CD4-positive, alpha-beta T cell treated with Interleukin-17A for 1 hour (primary cell): ENCODE measurements around the gene POLR2I.

Experiments
- DNase-seq: peaks from one replicate; pipeline ENCODE4 v3.0.0-alpha.2; 2020

The POLR2I gene

DNA sequence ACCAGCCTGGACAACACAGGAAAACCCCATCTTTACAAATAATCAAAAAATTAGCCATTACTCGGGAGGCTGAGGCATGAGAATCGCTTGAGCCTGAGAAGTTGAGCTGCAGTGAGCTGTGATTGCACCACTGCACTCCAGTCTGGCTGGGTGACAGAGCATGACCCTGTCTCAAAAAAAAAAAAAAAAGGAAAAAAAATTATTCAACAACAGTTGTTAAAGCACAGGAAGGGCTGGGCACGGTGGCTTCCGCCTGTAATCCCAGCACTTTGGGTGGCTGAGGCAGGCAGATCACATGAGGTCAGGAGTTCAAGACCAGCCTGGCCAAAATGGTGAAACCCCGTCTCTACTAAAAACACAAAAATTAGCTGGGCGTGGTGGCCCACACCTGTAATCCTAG, 16.5 kb upstream of the POLR2I start:
- peak; percentile 39 for DNase-seq

DNA sequence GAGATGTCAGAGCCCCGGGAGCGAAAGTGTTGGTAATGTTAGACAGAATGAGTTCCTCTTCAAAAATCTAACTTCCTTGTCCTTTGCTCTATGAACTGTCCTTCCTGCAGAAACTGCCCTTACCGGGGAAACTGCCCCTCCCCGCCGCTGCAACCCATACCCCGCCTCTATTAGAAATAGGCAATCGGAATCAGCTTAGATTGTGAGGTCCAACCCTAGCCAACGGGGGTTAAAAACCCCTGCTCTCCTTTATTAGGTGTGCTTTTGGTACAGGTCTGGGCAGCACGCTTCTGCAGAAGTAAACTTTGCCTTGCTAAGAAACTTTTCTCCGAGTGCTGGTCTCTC, 13.7 kb upstream of the POLR2I start:
- peak; percentile 11 for DNase-seq

DNA sequence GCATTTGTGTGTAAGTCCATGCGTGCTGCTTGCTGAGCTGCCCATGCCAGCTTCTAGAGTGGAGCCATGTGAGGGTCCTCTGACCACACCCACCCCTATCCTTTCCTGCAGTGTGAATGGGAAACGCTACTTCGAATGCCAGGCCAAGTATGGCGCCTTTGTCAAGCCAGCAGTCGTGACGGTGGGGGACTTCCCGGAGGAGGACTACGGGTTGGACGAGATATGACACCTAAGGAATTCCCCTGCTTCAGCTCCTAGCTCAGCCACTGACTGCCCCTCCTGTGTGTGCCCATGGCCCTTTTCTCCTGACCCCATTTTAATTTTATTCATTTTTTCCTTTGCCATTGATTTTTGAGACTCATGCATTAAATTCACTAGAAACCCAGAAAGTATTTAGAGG, 10.9 kb upstream of the POLR2I start:
- DNase-seq = no peak

DNA sequence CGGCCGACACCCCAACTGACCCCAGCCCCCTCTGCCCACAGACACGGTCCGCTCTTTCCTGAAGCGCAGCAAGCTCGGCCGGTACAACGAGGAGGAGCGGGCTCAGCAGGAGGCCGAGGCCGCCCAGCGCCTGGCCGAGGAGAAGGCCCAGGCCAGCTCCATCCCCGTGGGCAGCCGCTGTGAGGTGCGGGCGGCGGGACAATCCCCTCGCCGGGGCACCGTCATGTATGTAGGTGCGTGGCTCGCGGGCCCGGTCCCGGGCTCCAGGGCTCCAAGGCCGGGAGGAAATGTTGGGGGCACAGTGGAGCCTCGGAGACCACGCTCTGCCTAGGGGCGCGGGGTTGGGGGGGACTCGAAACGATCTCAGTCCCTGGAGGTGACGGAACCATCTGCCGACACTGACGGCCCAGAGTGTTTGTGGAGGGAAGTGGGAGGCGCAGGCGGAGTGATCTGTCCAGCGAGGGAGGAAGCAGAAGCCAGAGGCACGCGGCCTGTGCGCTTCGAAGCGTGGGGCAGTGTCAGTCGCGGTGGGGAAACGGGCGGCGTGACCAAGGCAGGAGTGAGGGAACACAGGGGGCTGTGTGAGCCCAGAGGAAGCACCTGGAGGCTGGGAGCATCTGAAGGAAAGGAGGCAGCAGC, 6.9 kb upstream of the POLR2I start:
- DNase-seq = no peak

DNA sequence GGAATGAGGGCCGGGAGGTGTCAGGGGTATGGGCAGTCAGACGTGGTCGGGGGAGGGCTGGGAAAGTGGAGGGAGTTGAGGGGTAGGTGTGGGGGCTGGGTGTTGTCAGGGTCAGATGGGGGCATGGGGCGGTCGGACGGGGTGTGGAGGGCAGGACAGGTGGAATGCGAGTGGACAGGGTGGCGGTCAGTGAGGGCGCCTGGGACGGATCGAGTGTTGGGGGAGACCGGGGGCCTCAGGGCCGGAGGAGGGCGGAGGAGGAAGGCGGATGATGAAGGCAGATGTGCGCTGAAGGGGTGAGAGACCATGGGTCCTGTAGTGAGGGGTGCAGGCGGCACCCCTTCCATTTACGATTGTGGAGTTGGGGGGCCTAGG, 6.3 kb upstream of the POLR2I start:
- DNase-seq = no peak

DNA sequence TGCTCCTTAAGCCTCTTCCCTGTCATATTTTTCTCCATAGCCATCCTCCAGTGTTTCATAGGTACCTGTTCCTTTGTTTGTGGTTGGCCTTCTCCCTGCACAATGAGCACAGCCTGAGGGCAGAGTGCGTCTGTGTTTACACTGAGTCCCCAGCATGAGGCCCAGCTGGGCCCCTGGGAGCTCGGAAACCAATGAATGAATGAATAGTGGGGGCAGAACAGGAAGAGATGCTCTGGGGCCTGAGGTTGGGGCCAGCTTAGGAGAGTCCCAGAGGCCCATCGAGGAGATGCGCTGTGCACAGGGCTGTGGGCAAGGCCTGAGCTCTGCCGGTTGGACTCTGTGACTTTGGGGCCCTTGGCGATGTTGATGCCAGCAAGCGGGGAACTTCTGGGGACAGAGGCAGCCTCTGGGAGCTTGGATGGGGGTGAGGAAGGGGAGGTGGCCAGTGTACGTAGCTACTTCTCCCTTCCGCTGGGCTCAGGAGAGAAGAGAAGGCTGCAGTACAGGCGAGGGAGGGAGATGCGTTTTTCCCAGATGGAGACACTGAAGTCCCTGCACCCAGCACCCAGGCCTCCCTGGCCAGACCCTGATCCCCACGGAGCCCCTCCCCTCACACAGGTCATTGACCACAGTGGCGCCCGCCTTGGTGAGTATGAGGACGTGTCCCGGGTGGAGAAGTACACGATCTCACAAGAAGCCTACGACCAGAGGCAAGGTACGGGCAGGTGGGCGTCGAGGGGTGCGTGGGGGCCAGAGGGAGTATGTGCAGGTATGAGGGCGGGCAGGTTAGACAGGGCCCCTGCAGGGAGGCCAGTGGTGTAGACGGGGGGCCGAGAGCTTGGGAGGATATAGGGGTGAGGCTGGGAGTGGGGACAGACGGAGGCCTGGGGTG, 5.7 kb upstream of the POLR2I start:
- DNase-seq = no peak

DNA sequence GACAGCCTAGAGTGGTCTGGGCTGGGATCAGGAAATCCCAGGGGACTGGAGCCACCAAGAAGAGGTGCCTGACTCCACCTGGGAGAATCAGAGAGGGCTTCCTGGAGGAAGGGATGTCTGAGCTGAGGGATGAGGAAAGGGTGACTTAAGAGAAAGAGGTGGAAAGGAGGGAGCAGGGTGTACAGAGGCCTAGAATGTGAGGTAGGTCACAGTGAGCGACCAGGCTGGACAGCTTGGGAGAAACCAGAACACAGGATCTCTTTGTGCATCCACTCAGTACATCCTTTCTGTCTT, 1.6 kb upstream of the POLR2I start:
- no peak for DNase-seq

DNA sequence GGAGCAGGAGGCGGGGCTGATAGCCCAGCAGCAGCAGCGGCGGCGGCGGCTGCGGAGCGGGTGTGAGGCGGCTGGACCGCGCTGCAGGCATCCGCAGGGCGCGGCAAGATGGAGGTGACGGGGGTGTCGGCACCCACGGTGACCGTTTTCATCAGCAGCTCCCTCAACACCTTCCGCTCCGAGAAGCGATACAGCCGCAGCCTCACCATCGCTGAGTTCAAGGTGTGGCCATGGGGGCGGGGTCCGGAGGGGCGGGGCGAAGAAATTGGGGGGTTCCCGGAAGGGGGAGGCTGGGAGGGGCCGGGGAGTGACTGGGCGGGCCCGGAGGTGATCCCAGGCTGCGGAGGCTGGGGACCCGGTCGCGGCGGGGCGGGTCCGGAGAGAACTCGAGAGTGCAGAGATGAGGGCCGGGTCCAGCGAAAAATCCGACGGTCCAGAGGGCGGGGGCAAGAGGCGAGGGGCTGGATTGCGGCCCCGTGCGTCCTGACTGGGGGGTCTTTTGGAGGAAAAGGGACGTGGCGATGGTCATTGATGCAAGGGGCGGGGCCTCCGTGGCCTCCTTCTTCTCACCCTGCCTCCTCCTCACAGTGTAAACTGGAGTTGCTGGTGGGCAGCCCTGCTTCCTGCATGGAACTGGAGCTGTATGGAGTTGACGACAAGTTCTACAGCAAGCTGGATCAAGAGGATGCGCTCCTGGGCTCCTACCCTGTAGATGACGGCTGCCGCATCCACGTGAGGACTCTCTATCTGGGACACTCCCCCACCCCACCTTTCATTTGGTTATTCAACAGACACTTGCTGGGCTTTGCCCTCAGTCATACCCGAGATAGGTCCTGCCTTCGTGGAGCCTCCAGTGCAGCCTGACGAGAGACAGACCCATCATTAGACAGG, 1.0 kb upstream of the POLR2I start, which contains the start of gene TBCB:
TBCB (plus strand) TSS at position 16 of the 891 bp plus-strand sequence; CDS start at position 109, 93 bp downstream.
- DNase-seq = no peak

DNA sequence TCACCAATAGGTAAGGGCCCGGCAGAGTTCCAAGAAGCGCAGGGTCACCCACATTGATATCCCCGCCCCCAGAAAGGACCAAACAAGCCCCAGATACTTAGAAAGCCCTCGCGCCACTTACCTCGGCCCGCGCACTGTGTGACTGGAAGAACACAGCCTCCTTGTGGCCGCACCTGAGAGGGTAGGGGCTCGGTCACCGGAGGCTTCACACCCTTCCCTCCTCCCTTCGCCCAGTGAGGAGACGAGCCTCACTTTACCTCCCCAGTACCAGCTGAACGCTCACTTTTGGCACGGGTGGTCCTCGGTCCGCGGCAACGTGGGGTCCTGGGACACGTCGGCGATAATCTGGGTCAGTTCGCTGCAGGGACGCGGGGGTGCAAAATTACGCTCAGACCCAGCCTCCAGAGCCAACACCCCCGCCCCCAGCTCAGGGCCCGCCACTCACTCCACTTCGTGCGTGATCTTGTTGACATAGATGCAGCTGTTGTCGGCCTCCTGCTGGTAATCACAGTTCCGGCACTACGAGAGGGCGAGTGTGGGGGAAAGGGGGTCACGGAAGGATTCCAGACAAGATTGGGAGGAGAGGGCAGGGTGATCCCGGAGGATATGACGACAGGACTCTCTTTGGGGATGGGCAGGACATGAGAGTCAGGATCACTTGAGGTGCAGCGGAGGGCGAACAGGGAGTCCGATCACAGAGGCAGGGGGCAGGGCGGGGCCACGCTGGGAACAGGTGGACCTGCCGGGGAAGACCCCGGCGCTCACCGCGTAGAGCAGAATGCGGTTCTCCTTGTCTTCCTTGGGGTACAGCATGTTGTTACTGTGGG, 568 bp downstream of the POLR2I start:
- no peak for DNase-seq

DNA sequence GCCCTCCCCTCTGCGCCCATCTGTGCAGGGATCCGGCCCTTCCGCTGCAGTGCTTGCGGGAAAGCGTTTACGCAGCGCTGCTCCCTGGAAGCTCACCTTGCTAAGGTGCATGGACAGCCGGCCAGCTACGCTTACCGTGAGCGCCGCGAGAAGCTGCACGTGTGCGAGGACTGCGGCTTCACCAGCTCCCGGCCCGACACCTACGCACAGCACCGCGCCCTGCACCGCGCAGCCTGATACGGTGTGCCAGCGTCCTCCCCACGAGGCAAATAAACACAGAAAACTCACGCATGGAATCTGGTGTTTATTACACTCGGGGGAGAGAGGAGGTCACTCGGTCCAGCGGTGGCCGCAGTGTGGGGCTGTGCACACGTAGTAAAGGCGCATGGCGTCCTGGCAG, 1.2 kb downstream of the POLR2I start:
- DNase-seq = no peak

DNA sequence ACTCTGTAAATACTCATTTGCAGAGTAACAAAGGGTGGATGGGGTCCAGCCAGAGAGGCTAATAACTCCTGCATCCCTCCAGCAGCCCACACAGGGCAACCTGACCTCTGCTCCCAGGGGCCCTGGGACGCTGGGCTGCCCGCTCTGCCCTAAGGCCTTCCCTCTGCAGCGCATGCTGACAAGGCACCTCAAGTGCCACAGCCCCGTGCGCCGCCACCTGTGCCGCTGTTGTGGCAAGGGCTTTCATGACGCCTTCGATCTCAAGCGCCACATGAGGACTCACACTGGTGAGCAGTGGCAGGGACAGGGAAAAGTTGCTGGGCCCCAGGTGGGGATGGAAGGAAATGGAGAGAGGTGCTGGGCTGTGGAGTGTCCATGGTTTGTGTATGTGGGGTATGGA, 2.0 kb downstream of the POLR2I start:
- DNase-seq = no peak

DNA sequence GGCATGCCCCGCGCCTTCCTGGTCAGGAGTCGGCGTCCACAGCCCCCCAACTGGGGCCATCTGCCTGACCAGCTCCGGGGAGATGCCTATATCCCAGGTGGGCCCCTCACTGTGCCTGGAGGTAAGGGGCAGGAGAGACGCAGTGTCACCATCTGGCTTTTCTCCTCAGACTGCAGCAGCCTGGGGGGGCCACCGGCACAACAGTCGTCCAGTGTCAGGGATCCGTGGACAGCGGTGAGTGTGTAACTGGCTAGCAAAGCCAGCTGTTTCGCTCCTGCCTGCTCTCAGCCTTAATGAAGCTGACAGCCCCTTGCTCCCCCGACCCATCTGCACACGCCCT, 3.5 kb downstream of the POLR2I start:
- DNase-seq = no peak

DNA sequence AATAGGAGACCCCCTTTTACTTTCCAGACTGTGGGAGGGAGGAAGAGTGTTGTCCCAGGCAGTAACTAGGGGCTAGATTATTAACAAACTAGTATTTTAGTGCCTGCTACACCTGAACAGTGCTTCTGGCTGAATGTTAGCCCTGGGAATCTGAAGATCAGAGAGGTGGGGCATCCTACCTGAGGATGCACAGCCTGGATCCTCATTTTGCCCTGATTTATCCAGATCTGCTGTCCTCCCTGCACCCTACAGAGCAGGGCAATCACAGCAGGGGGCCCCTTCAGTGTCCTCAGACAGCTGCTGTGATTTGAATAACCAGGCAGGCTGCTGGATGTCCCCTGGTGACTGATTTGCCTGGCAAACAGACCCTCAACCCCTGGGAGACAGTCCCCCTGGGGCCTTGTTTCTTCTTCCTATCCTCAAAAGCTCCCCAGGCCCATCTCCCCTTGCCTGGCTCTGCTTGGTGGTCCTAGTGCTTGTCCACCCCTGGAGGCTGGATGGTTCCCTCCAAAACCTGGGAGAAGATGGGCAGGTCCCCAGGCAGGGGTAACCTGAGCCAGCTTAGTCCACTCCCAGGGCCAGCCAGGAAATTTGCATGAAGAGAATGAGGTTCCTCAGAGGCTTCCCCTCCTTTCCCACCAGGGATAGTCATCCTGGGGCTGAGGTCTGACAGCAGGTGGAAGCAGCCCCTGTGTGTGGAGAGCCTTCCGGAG, 4.0 kb downstream of the POLR2I start, which contains the start of gene OVOL3:
OVOL3 (plus strand) TSS at position 657 of the 713 bp plus-strand sequence. CDS start 60 bp downstream, outside the sequence.
- DNase-seq = no peak

DNA sequence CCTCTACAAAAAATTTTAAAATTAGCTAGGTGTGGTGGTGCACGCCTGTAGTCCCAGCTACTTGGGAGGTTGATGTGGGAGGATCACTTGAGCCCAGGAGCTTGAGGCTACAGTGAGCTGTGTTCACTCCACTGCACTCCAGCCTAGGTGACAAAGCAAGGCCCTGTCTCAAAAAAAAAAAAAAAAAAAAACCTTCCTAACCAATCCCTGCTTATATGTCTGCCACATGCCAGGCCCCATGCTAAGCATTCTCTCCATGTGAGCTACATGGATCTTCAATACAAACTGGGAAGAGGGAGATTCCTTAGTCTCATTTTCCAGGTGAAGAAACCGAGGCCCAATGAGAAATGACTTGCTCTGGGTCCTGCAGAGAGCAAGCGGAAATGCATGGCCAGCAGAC, 6.0 kb downstream of the POLR2I start:
- no peak for DNase-seq

DNA sequence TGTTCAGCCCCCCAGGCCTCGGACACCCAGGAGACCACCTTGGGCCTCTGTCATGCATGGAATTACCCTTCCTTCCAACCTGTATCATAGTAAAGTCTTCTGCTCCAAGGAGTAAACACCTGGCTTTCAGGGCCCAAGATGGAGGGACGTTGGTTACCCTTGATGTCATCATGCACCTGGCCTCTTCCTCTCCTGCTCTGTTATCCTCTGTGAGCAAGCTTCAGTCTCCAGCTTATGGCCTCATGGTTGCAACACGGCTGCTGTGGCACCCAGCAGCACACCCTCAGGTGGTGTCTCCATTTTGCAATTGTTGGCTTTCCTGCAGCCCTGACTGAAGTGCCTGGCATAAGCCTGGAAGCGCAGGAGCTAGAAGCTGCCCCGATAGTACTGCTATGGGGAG, 7.7 kb downstream of the POLR2I start:
- DNase-seq = no peak

DNA sequence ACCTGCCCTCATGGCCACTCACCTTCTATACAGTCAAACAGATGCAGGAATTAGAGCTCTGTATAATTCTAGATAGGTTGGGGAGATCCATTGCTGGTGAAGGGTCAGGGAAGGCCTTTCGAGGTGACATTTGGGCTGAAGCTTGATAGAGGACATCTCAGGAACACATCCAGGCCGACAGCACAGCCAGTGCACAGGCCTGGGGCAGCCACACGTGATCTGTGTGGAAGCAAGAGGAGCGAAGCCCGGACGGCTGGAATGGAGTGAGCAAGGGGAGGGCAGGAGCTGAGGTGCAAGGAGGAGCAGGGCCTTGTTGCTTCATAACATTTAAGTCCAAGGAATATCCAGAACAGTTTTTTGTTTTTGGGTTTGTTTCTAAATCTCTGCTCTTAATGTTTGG, 8.2 kb downstream of the POLR2I start:
- no peak for DNase-seq

DNA sequence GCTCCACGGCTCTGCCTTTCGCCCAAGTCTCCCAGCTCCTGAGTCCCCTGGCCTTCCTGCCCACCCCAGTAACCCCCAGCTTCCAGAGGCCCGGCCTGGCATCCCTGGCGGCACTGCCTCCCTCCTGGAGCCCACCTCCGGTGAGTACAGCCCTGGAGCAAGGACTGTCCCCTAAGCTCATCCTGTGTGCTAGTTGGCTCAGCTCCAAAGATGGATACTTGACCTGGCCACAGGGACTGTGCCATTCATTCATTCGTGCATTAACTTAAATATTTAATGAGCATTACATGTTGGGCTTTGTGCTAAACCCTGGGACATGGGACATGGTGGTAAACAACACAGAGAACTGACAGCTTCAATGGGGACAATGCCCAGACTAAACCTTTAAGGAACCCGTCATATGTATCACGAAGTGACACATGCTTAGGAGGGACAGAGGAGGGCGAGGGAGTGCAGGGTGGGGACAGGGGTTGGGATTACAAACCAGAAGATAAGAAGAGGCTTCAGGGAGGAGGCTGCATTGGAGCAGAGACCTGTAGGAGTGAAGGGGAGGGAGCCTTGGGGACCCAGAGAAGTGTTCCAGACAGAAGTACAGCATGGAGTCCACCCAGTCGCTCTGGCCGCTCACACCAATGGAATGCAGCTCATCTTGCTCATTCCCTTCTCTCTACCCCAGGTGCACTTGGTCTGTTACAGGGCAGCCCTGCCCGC, 10.7 kb downstream of the POLR2I start:
- DNase-seq = no peak

DNA sequence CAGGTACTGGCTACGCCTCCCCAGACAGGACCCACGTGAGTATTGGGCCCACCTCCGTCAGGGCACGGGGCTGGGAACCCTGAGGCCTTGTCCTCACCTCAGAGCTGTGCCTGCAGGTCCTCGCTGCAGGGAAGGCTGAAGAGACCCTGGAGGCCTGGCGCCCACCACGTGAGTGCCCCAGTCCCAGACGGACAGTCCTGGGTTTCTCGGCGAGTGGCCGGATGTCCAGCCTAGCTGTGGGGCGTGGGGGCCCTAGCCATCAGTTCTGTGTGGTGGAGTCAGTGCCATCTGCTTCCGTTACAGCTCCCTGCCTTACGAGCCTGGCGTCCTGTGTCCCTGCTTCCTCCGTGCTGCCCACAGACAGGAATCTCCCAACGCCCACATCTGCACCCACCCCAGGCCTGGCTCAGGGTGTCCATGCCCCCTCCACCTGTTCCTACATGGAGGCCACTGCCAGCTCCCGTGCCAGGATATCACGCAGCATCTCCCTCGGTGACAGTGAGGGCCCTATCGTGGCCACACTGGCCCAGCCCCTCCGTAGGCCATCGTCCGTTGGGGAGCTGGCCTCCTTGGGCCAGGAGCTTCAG, 11.5 kb downstream of the POLR2I start:
- no peak for DNase-seq

DNA sequence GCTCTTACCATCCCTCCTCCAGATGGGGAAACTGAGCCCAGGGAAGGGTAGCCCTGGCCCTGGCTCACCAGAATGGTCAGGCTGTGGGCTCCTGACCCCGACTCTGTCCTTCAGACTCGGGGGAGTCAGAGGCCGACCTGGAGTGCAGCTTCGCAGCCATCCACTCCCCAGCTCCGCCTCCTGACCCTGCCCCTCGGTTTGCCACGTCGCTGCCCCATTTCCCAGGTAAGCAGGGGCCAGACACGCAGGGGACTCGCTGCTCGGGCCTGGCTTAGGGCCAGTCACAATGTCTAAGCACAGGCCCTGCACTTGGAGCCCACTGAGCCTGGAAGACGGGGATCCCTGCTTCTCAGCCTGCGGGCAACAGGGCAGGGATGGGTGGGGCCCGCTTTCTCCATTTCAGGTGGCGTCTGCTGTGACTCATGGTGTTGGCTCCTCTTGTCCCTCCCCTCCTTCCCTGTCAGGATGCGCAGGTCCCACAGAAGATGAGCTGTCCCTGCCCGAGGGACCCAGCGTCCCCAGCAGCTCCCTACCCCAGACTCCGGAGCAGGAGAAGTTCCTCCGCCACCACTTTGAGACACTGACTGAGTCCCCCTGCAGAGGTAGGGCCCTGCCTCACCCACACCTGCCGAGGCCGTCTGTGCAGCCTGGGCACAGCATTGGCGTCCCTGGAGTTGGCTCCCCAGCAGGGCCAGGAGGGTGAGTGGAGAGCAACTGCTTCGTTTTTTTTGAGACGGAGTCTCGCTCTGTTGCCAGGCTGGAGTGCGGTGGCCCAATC, 12.9 kb downstream of the POLR2I start:
- no peak for DNase-seq

DNA sequence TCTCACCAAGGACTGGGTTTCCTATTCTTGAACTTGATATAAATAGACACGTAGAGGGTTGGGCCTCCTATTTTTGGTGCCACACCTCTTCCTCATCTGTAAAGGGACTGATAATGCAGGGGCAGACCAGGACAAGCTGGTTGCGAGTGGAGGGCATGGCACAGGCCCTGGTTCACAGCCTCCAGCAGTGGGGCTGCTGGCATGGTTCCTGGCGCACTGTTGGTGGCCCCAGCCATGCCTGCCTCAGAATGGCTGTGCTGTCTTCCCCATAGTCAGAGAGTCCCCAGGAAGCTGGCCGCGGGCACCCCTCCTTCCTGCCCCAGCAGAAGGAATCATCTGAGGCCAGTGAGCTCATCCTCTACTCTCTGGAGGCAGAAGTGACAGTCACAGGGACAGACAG, 14.2 kb downstream of the POLR2I start:
- DNase-seq = no peak
